ENCODE results near the gene SGCE.

Gene SGCE

DNA sequence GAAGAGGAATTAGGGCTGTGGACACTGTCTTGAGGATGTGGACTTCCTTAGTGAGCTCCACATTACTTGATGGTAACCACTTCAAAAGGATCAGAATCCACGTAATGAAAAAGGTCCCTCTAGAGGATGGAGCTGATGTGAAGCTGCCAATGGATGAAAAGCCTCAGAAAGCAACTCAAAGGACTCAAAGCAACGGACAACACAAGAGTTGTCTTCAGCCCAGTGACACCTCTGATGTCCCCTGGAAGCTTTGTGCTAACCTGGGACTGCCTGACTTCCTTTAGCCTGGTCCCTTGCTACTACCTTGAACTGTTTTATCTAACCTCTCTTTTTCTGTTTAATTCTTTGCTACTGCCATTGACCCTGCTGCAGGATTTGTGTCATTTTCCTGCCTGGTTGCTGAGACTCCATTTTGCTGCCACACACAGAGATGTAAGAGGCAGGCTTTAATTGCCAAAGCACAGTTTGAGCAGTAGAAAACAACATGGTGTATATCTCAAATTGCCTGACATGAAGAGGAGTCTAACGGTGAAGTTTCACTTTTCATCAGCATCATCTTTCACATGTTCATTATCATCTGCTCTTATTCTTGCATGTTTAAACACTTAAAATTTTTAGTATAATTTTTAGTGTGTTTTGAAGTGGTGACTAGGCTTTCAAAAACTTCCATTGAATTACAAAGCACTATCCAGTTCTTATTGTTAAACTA is 11.1 kb upstream of the SGCE start:
- TF ChIP-seq MEIS1 (CRISPR knock-in tag; IDR thresholded peaks at IDR 0.05; ENCODE audit: borderline replicate concordance) (no peak), BCL11A (tag by site-specific recombination; IDR thresholded peaks at IDR 0.05; ENCODE audit: low read depth) (no peak), HOXC10 (CRISPR knock-in tag; IDR thresholded peaks at IDR 0.05) (no peak), ZNF354C (tag by site-specific recombination; IDR thresholded peaks at IDR 0.05; ENCODE audit: borderline replicate concordance, low read depth) (no peak), ZNF2 (tag by site-specific recombination; IDR thresholded peaks at IDR 0.05) (no peak), ZNF596 (tag by site-specific recombination; IDR thresholded peaks at IDR 0.05) (no peak), ZNF558 (tag by site-specific recombination; IDR thresholded peaks at IDR 0.05) (no peak), ZNF777 (tag by site-specific recombination; IDR thresholded peaks at IDR 0.05; ENCODE audit: borderline replicate concordance) (no peak)
- TF ChIP-seq, protein P1, sequence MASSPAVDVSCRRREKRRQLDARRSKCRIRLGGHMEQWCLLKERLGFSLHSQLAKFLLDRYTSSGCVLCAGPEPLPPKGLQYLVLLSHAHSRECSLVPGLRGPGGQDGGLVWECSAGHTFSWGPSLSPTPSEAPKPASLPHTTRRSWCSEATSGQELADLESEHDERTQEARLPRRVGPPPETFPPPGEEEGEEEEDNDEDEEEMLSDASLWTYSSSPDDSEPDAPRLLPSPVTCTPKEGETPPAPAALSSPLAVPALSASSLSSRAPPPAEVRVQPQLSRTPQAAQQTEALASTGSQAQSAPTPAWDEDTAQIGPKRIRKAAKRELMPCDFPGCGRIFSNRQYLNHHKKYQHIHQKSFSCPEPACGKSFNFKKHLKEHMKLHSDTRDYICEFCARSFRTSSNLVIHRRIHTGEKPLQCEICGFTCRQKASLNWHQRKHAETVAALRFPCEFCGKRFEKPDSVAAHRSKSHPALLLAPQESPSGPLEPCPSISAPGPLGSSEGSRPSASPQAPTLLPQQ (tag by site-specific recombination; IDR thresholded peaks at IDR 0.05) = no peak
- TF ChIP-seq, protein P2, sequence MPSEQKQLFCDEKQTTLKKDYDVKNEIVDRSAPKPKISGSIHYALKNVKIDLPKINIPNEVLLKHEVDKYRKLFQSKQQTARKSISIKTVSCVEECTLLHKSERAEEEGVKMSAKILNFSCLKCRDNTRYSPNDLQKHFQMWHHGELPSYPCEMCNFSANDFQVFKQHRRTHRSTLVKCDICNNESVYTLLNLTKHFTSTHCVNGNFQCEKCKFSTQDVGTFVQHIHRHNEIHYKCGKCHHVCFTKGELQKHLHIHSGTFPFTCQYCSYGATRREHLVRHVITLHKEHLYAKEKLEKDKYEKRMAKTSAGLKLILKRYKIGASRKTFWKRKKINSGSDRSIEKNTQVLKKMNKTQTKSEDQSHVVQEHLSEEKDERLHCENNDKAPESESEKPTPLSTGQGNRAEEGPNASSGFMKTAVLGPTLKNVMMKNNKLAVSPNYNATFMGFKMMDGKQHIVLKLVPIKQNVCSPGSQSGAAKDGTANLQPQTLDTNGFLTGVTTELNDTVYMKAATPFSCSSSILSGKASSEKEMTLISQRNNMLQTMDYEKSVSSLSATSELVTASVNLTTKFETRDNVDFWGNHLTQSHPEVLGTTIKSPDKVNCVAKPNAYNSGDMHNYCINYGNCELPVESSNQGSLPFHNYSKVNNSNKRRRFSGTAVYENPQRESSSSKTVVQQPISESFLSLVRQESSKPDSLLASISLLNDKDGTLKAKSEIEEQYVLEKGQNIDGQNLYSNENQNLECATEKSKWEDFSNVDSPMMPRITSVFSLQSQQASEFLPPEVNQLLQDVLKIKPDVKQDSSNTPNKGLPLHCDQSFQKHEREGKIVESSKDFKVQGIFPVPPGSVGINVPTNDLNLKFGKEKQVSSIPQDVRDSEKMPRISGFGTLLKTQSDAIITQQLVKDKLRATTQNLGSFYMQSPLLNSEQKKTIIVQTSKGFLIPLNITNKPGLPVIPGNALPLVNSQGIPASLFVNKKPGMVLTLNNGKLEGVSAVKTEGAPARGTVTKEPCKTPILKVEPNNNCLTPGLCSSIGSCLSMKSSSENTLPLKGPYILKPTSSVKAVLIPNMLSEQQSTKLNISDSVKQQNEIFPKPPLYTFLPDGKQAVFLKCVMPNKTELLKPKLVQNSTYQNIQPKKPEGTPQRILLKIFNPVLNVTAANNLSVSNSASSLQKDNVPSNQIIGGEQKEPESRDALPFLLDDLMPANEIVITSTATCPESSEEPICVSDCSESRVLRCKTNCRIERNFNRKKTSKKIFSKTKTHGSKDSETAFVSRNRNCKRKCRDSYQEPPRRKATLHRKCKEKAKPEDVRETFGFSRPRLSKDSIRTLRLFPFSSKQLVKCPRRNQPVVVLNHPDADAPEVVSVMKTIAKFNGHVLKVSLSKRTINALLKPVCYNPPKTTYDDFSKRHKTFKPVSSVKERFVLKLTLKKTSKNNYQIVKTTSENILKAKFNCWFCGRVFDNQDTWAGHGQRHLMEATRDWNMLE (tag by site-specific recombination; conservative IDR thresholded peaks at IDR 0.05; ENCODE audit: low read depth) = no peak
- CTCF ChIA-PET = interaction anchor here (0.7 kb wide), 1 partner anchor 12 kb away, joined by 3 read pairs; no protein-coding TSS in a partner anchor
- Histone ChIP-seq H3K9me3 (ENCODE audit: control insufficient read depth, insufficient read depth, low read depth, low read length) (no peaks in the 10 kb centered on the region), H3K36me3 (ENCODE audit: control insufficient read depth in 2 of 2, insufficient read depth in 1 of 2, low read length in 2 of 2) (no peaks in the 10 kb centered on the region), H3K4me1 (ENCODE audit: control insufficient read depth, insufficient read depth, low read length) (no peaks in the 10 kb centered on the region), H3K4me3 (ENCODE audit: low read depth, low read length) (no peak overlapping the region), H3K27ac (ENCODE audit: extremely low read depth, low read depth, low read length) (no peak overlapping the region)
- POLR2A ChIA-PET = no interaction called here

DNA sequence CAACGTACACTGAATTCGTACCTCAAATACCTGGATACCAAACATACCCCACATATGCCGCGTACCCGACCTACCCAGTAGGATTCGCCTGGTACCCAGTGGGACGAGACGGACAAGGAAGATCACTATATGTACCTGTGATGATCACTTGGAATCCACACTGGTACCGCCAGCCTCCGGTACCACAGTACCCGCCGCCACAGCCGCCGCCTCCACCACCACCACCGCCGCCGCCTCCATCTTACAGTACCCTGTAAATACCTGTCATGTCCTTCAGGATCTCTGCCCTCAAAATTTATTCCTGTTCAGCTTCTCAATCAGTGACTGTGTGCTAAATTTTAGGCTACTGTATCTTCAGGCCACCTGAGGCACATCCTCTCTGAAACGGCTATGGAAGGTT is 9.5 kb upstream of the SGCE start:
- Histone ChIP-seq H3K36me3 (ENCODE audit: control insufficient read depth in 2 of 2, insufficient read depth in 1 of 2, low read length in 2 of 2) (no peaks in the 10 kb centered on the region), H3K27ac (ENCODE audit: extremely low read depth, low read depth, low read length) (no peak overlapping the region), H3K4me1 (ENCODE audit: control insufficient read depth, insufficient read depth, low read length) (no peaks in the 10 kb centered on the region), H3K9me3 (ENCODE audit: control insufficient read depth, insufficient read depth, low read depth, low read length) (no peaks in the 10 kb centered on the region), H3K4me3 (ENCODE audit: low read depth, low read length) (no peak overlapping the region)
- ChIA-PET CTCF (no interaction called here), POLR2A (no interaction called here)
- TF ChIP-seq, protein P3, sequence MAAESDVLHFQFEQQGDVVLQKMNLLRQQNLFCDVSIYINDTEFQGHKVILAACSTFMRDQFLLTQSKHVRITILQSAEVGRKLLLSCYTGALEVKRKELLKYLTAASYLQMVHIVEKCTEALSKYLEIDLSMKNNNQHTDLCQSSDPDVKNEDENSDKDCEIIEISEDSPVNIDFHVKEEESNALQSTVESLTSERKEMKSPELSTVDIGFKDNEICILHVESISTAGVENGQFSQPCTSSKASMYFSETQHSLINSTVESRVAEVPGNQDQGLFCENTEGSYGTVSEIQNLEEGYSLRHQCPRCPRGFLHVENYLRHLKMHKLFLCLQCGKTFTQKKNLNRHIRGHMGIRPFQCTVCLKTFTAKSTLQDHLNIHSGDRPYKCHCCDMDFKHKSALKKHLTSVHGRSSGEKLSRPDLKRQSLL (tag by site-specific recombination; IDR thresholded peaks at IDR 0.05) = no peak
- TF ChIP-seq ZNF335 (tag by site-specific recombination; conservative IDR thresholded peaks at IDR 0.05) (no peak), ZNF426 (tag by site-specific recombination; IDR thresholded peaks at IDR 0.05) (no peak), SP3 (tag by site-specific recombination; IDR thresholded peaks at IDR 0.05) (no peak), ZNF248 (tag by site-specific recombination; IDR thresholded peaks at IDR 0.05) (no peak), ZNF24 (tag by site-specific recombination; IDR thresholded peaks at IDR 0.05) (no peak), ZBTB20 (tag by site-specific recombination; IDR thresholded peaks at IDR 0.05) (no peak), ZNF654 (tag by site-specific recombination; IDR thresholded peaks at IDR 0.05; ENCODE audit: low read depth) (no peak), ZNF416 (tag by site-specific recombination; IDR thresholded peaks at IDR 0.05) (no peak)
- TF ChIP-seq, protein P4, sequence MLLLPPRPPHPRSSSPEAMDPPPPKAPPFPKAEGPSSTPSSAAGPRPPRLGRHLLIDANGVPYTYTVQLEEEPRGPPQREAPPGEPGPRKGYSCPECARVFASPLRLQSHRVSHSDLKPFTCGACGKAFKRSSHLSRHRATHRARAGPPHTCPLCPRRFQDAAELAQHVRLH (tag by site-specific recombination; IDR thresholded peaks at IDR 0.05) = no peak
- TF ChIP-seq, protein P5, sequence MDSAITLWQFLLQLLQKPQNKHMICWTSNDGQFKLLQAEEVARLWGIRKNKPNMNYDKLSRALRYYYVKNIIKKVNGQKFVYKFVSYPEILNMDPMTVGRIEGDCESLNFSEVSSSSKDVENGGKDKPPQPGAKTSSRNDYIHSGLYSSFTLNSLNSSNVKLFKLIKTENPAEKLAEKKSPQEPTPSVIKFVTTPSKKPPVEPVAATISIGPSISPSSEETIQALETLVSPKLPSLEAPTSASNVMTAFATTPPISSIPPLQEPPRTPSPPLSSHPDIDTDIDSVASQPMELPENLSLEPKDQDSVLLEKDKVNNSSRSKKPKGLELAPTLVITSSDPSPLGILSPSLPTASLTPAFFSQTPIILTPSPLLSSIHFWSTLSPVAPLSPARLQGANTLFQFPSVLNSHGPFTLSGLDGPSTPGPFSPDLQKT (IDR thresholded peaks at IDR 0.05; ENCODE audit: borderline replicate concordance, low read depth, low read length) = no peak
- TF ChIP-seq, protein P6, sequence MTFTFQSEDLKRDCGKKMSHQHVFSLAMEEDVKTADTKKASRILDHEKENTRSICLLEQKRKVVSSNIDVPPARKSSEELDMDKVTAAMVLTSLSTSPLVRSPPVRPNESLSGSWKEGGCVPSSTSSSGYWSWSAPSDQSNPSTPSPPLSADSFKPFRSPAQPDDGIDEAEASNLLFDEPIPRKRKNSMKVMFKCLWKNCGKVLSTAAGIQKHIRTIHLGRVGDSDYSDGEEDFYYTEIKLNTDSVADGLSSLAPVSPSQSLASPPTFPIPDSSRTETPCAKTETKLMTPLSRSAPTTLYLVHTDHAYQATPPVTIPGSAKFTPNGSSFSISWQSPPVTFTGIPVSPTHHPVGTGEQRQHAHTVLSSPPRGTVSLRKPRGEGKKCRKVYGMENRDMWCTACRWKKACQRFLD (tag by site-specific recombination; IDR thresholded peaks at IDR 0.05) = no peak
- TF ChIP-seq, protein P7, sequence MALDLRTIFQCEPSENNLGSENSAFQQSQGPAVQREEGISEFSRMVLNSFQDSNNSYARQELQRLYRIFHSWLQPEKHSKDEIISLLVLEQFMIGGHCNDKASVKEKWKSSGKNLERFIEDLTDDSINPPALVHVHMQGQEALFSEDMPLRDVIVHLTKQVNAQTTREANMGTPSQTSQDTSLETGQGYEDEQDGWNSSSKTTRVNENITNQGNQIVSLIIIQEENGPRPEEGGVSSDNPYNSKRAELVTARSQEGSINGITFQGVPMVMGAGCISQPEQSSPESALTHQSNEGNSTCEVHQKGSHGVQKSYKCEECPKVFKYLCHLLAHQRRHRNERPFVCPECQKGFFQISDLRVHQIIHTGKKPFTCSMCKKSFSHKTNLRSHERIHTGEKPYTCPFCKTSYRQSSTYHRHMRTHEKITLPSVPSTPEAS (tag by site-specific recombination; IDR thresholded peaks at IDR 0.05) = no peak

All from HEK293 (cell line).